ENCODE data around the gene LRRC8C. TPM values are rescaled to one million over a fixed set of nuclear protein-coding genes. Genes with fewer than 3 reads are reported as not detected.

Gene LRRC8C
- total and polyA plus RNA-seq, 2 of the 8 experiments (the other 6 are each of a cell fraction or from before 2014, with no cell fraction given): 1.1 to 2.1 TPM

GRCh38 chr1:89668961-89669360 lies 36.0 kb downstream of the LRRC8C start:
- Histone ChIP-seq H2BK12ac (ENCODE audit: low read depth, low read length) (no peak overlapping the region), H3K4me3 (ENCODE audit: extremely low read depth in 1 of 4, insufficient read depth in 2 of 4, low read depth in 3 of 4, low read length in 4 of 4) (no peak overlapping the region), H2BK120ac (replicated peaks; ENCODE audit: low read depth, low read length) (no peak overlapping the region), H3K79me2 (ENCODE audit: control insufficient read depth in 1 of 2, insufficient read depth in 2 of 2, low read length in 2 of 2) (no peaks in the 10 kb centered on the region), H3K36me3 (ENCODE audit: control insufficient read depth in 2 of 4, insufficient read depth in 4 of 4, low read length in 3 of 4) (no peaks in the 10 kb centered on the region), H3K27ac (ENCODE audit: low read depth, low read length) (no peak overlapping the region), H4K8ac (ENCODE audit: extremely low read depth, insufficient read depth, low read length) (no peak overlapping the region), H3K4me1 (replicated peaks in 1 of 4; ENCODE audit: control insufficient read depth in 3 of 4, insufficient read depth in 4 of 4, low read length in 3 of 4) (no peaks in the 10 kb centered on the region), H2BK20ac (ENCODE audit: low read length) (no peak overlapping the region), H3K23me2 (ENCODE audit: low read depth, low read length) (no peaks in the 10 kb centered on the region), H3K4ac (replicated peaks; ENCODE audit: insufficient read length, low read depth, low read length) (no peak overlapping the region), H4K5ac (ENCODE audit: insufficient read length, low read depth, low read length) (no peak overlapping the region), H2AK5ac (ENCODE audit: low read depth, low read length) (no peak overlapping the region), H2BK15ac (ENCODE audit: low read length) (no peak overlapping the region), H3K4me2 (ENCODE audit: insufficient read depth in 1 of 2, low read depth in 2 of 2, low read length in 2 of 2) (no peak overlapping the region), H3K18ac (ENCODE audit: extremely low read depth, low read length) (no peak overlapping the region), H3K56ac (replicated peaks; ENCODE audit: insufficient read length, low read depth, low read length) (no peak overlapping the region), H3K9ac (replicated peaks in 1 of 4; ENCODE audit: extremely low read depth in 1 of 4, low read depth in 3 of 4, low read length in 3 of 4) (no peak overlapping the region), H3K14ac (ENCODE audit: insufficient read length) (no peak overlapping the region), H3K23ac (ENCODE audit: insufficient read length) (no peak overlapping the region), H3K27me3 (replicated peaks in 1 of 4; ENCODE audit: control insufficient read depth in 3 of 4, extremely low read depth in 1 of 4, insufficient read depth in 3 of 4, low read length in 3 of 4) (no peaks in the 10 kb centered on the region), H3K9me3 (ENCODE audit: insufficient read depth in 2 of 2, low read depth in 1 of 2, low read length in 1 of 2) (no peaks in the 10 kb centered on the region), H3K79me1 (ENCODE audit: low read depth, low read length) (no peaks in the 10 kb centered on the region), H2BK5ac (ENCODE audit: low read depth, low read length) (no peak overlapping the region), H4K91ac (replicated peaks; ENCODE audit: insufficient read length, low read length) (no peak overlapping the region), H2AFZ (ENCODE audit: low read length) (no peak overlapping the region), H4K20me1 (replicated peaks in 1 of 2; ENCODE audit: control insufficient read depth in 1 of 2, insufficient read depth in 2 of 2, low read length in 2 of 2) (peaks cover 0 to 2% of the 10 kb centered on the region in 2 experiments)
- POLR2A ChIA-PET (ENCODE audit: partially characterized antibody): no interaction called here
- FAIRE-seq (no peak), DNase-seq (ENCODE audit: low read depth in 1 of 2, low spot score in 2 of 2) (no peak)
- TF ChIP-seq CHD2 (IDR thresholded peaks at IDR 0.05; ENCODE audit: low read length) (no peak), SP1 (IDR thresholded peaks at IDR 0.05; ENCODE audit: low read depth, low read length) (no peak)
- 90% methylated on average over 3 of the region's 3 CpGs; no CpG with 5 or more reads in 1 of the 2 experiments for WGBS, 2 experiments (ENCODE audit: extremely low coverage in 1 of 2, insufficient coverage in 1 of 2, insufficient read length in 1 of 2, insufficient replicate concordance in 2 of 2, low coverage in 1 of 2, low lambda C conversion rate in 2 of 2, missing lambda C conversion rate in 1 of 2)
- CTCF ChIA-PET (ENCODE audit: partially characterized antibody): interaction anchor here (1.0 to 3.0 kb wide), 2 partner anchors 9 to 24 kb away, joined by 3 to 12 read pairs; no protein-coding TSS in a partner anchor

Data from H1 (cell line).